Measurements from ENCODE around the gene NR1I2.

NR1I2 gene

DNA sequence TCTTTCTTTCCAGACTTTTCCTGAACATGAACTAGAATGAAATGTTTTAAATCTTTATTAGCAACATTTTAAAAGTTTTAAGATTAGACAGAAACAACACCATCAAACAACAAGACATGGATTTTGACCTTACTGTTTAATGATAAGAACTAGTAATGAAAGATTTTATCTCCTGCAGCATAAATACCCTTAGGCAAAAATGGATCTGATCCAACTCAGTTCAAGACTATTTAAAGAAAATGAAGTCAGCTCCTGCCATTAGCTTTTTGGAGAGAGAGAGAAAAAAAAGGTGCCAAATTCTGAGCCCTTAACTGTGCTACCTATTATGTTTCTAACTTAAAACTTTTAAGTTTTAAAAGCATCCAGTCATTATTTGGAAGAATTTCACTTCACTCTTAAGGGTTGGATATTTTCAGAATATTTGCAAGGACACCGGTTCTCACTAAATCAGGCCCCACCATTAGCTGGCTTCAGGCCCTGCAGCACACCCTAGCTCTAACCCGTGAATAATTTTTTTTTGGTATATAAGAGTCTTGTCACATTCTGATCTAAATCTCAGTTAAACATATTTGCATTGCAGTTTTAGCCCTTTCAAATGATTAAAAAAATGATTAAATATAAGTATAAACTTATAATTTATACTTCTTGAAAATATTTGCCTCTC is 60.0 kb downstream of the NR1I2 start:
- Histone ChIP-seq H3K4me3 (replicated peaks; ENCODE audit: insufficient read depth, low read length) (no peak overlapping the region), H3K27ac (replicated peaks) (no peak overlapping the region), H3K27me3 (ENCODE audit: insufficient read depth, poor library complexity, severe bottlenecking) (no peaks in the 10 kb centered on the region)
- no peak for DNase-seq (ENCODE audit: low read depth in 1 of 2, low spot score in 1 of 2)
- TF ChIP-seq GABPA (IDR thresholded peaks at IDR 0.05; ENCODE audit: low read depth) (no peak), POLR2AphosphoS5 (IDR thresholded peaks at IDR 0.05; ENCODE audit: low read depth) (no peak), SPI1 (IDR thresholded peaks at IDR 0.05; ENCODE audit: borderline replicate concordance, low read depth) (no peak)
- TF ChIP-seq, protein P1, sequence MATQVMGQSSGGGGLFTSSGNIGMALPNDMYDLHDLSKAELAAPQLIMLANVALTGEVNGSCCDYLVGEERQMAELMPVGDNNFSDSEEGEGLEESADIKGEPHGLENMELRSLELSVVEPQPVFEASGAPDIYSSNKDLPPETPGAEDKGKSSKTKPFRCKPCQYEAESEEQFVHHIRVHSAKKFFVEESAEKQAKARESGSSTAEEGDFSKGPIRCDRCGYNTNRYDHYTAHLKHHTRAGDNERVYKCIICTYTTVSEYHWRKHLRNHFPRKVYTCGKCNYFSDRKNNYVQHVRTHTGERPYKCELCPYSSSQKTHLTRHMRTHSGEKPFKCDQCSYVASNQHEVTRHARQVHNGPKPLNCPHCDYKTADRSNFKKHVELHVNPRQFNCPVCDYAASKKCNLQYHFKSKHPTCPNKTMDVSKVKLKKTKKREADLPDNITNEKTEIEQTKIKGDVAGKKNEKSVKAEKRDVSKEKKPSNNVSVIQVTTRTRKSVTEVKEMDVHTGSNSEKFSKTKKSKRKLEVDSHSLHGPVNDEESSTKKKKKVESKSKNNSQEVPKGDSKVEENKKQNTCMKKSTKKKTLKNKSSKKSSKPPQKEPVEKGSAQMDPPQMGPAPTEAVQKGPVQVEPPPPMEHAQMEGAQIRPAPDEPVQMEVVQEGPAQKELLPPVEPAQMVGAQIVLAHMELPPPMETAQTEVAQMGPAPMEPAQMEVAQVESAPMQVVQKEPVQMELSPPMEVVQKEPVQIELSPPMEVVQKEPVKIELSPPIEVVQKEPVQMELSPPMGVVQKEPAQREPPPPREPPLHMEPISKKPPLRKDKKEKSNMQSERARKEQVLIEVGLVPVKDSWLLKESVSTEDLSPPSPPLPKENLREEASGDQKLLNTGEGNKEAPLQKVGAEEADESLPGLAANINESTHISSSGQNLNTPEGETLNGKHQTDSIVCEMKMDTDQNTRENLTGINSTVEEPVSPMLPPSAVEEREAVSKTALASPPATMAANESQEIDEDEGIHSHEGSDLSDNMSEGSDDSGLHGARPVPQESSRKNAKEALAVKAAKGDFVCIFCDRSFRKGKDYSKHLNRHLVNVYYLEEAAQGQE (IDR thresholded peaks at IDR 0.05; ENCODE audit: insufficient replicate concordance, low read depth), result no peak
- TF ChIP-seq, protein P2, sequence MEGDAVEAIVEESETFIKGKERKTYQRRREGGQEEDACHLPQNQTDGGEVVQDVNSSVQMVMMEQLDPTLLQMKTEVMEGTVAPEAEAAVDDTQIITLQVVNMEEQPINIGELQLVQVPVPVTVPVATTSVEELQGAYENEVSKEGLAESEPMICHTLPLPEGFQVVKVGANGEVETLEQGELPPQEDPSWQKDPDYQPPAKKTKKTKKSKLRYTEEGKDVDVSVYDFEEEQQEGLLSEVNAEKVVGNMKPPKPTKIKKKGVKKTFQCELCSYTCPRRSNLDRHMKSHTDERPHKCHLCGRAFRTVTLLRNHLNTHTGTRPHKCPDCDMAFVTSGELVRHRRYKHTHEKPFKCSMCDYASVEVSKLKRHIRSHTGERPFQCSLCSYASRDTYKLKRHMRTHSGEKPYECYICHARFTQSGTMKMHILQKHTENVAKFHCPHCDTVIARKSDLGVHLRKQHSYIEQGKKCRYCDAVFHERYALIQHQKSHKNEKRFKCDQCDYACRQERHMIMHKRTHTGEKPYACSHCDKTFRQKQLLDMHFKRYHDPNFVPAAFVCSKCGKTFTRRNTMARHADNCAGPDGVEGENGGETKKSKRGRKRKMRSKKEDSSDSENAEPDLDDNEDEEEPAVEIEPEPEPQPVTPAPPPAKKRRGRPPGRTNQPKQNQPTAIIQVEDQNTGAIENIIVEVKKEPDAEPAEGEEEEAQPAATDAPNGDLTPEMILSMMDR (IDR thresholded peaks at IDR 0.05; ENCODE audit: insufficient read depth, low read length), result no peak

DNA sequence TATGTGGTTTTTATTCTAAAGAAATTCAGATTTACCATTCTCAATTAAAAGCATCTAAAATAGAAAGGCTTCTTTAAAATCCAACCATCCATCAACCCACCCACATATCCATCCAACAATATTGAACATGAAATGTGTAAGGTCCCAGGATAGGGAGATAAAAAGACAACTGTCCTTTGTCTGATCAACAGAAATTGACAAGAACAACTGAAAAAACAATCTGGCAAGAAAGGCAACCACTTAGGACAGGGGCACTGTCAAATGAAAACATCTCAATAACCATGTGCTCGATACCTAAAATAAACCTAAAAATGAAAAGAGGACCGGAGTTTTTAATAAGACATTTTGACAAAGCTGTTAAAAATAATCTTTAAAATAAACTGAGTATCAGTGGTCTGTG is 67.2 kb downstream of the NR1I2 start:
- Histone ChIP-seq H3K27ac (replicated peaks) (no peak overlapping the region), H3K27me3 (ENCODE audit: insufficient read depth, poor library complexity, severe bottlenecking) (no peaks in the 10 kb centered on the region), H3K4me3 (replicated peaks; ENCODE audit: insufficient read depth, low read length) (no peak overlapping the region)
- DNase-seq (ENCODE audit: low read depth in 1 of 2, low spot score in 1 of 2), result no peak
- TF ChIP-seq SPI1 (IDR thresholded peaks at IDR 0.05; ENCODE audit: borderline replicate concordance, low read depth) (no peak), GABPA (IDR thresholded peaks at IDR 0.05; ENCODE audit: low read depth) (no peak), POLR2AphosphoS5 (IDR thresholded peaks at IDR 0.05; ENCODE audit: low read depth) (no peak)
- TF ChIP-seq, protein P1 (IDR thresholded peaks at IDR 0.05; ENCODE audit: insufficient replicate concordance, low read depth), result no peak
- TF ChIP-seq, protein P2 (IDR thresholded peaks at IDR 0.05; ENCODE audit: insufficient read depth, low read length), result no peak

DNA sequence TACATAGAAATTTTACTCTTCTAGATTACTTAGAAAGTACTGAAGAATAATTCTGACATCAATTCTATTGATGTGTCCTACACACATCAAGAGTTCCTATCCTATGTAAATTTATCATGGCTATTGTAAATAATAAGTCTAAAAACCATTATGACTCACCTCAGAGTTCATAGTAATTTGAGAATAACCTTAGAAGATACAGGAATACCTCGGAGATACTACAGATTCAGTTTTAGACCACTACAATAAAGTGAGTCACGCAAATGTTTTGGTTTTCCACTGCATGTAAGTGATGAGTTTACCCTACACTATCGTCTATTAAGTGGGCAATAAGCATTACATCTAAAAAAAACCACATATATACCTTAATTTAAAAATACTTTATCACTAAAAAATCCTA is 74.8 kb downstream of the NR1I2 start:
- TF ChIP-seq SPI1 (IDR thresholded peaks at IDR 0.05; ENCODE audit: borderline replicate concordance, low read depth) (no peak), POLR2AphosphoS5 (IDR thresholded peaks at IDR 0.05; ENCODE audit: low read depth) (no peak), GABPA (IDR thresholded peaks at IDR 0.05; ENCODE audit: low read depth) (no peak)
- TF ChIP-seq, protein P1 (IDR thresholded peaks at IDR 0.05; ENCODE audit: insufficient replicate concordance, low read depth), result no peak
- TF ChIP-seq, protein P2 (IDR thresholded peaks at IDR 0.05; ENCODE audit: insufficient read depth, low read length), result no peak
- Histone ChIP-seq H3K4me3 (replicated peaks; ENCODE audit: insufficient read depth, low read length) (no peak overlapping the region), H3K27ac (replicated peaks) (no peak overlapping the region), H3K27me3 (ENCODE audit: insufficient read depth, poor library complexity, severe bottlenecking) (no peaks in the 10 kb centered on the region)
- DNase-seq (ENCODE audit: low read depth in 1 of 2, low spot score in 1 of 2), result no peak
